ENCODE results near the gene ABCC1.

GRCh38 chr16:16124438-16124837, 175.0 kb downstream of the ABCC1 start:
- TF ChIP-seq MXI1 (IDR thresholded peaks at IDR 0.05; ENCODE audit: borderline replicate concordance, low read depth, low read length) = no peak
- TF ChIP-seq CEBPB (IDR thresholded peaks at IDR 0.05; ENCODE audit: low read depth, low read length) = no peak
- TF ChIP-seq CTCF (conservative IDR thresholded peaks at IDR 0.05; ENCODE audit: low read depth, low read length) = no peak
- no peak for TF ChIP-seq RAD21 (IDR thresholded peaks at IDR 0.05; ENCODE audit: low read length)
- TF ChIP-seq RFX5 (IDR thresholded peaks at IDR 0.05; ENCODE audit: low read depth, low read length) = no peak
- TF ChIP-seq POLR2A (IDR thresholded peaks at IDR 0.05; ENCODE audit: low read depth, low read length) = no peak
- TF ChIP-seq SMC3 (IDR thresholded peaks at IDR 0.05; ENCODE audit: low read depth, low read length) = no peak
- no peak for TF ChIP-seq USF2 (IDR thresholded peaks at IDR 0.05; ENCODE audit: low read depth, low read length)

Measured in IMR-90 (cell line).